Natural killer cell (primary cell): Measurements from ENCODE around the gene WFDC1. TPM values are rescaled to one million over a fixed set of nuclear protein-coding genes. Genes with fewer than 3 reads are reported as not detected.

ENCODE experiments used
- ATAC-seq, 3 donors: fragments of 150-1000 bp in 2 of 3; fragments of 200-7000 bp in 1 of 3; cut with Tn5 transposase; 1 replicate in 1 of 3; 2 replicates in 2 of 3; pipeline ENCODE4 v1.10.0; 2021; ENCODE audit warnings: mild to moderate bottlenecking in 2 of 3, moderate library complexity in 2 of 3
- DNase-seq, 2 donors: peaks; one replicate each; pipeline versions ENCODE4 v3.0.0 to v3.0.0-alpha.2; 2013 to 2021; ENCODE audit warnings: mixed read lengths in 1 of 2
- H3K27ac ChIP-seq: one replicate; pipeline ENCODE4 v1.5.1; 2013; ENCODE audit warnings: mild to moderate bottlenecking, low read length
- H3K27me3 ChIP-seq: one replicate; pipeline ENCODE4 v1.6.1; 2013; ENCODE audit warnings: low read length; ENCODE audit not compliant: control insufficient read depth, insufficient read depth
- H3K36me3 ChIP-seq: one replicate; pipeline ENCODE4 v1.6.1; 2013; ENCODE audit warnings: low read length; ENCODE audit not compliant: control insufficient read depth, insufficient read depth
- H3K4me1 ChIP-seq: one replicate; pipeline ENCODE4 v1.6.1; 2013; ENCODE audit warnings: low read length; ENCODE audit not compliant: control insufficient read depth, insufficient read depth
- H3K4me3 ChIP-seq: one replicate; pipeline ENCODE4 v1.5.1; 2013; ENCODE audit warnings: low read length
- H3K9me3 ChIP-seq: one replicate; pipeline ENCODE4 v1.6.1; 2013; ENCODE audit warnings: low read length; ENCODE audit not compliant: control insufficient read depth, insufficient read depth
- H3K27ac Mint-ChIP-seq, 2 donors: one replicate each; pipeline ENCODE4 v1.8.0; 2022; ENCODE audit warnings: mild to moderate bottlenecking in 2 of 2, mixed read lengths in 2 of 2, moderate library complexity in 1 of 2
- H3K27me3 Mint-ChIP-seq, 2 donors: one replicate each; pipeline ENCODE4 v1.8.0; 2022; ENCODE audit warnings: low read depth in 2 of 2, mixed read lengths in 2 of 2
- H3K36me3 Mint-ChIP-seq: one replicate; pipeline ENCODE4 v1.8.0; 2022; ENCODE audit warnings: mixed read lengths
- H3K4me1 Mint-ChIP-seq, 2 donors: one replicate each; pipeline ENCODE4 v1.8.0; 2022; ENCODE audit warnings: mixed read lengths in 2 of 2
- H3K4me3 Mint-ChIP-seq: one replicate; pipeline ENCODE4 v1.8.0; 2022; ENCODE audit warnings: mild to moderate bottlenecking, moderate library complexity, mixed read lengths
- H3K9me3 Mint-ChIP-seq, 2 donors: one replicate each; pipeline ENCODE4 v1.8.0; 2022; ENCODE audit warnings: mixed read lengths in 2 of 2
- CTCF ChIP-seq: fragments of 200-600 bp; IDR thresholded peaks from one replicate; pipeline ENCODE4 v1.8.0; 2022; ENCODE audit warnings: antibody characterized with exemption
- WGBS: methylation state at CpG from one replicate; pipeline ENCODE4 v1.1.7; 2013; ENCODE audit warnings: missing lambda C conversion rate; ENCODE audit not compliant: insufficient coverage; 5-methylcytosine and 5-hydroxymethylcytosine counted together
- intact Hi-C: fragments of 100-400 bp; cut with micrococcal nuclease; formaldehyde crosslinking; loops from one replicate; pipeline ENCODE4 v1.14.2; 2022
- total RNA-seq, 4 donors: library from RNA; stranded (reverse); fragments of 120-200 nt in 1 of 4; gene quantifications; one replicate each; pipeline versions ENCODE4 v1.2.3 to v1.2.4, GENCODE V29; 2013 to 2022

Gene WFDC1
- total RNA-seq, 3 donors from 2014 or later (not counting 1 experiment from before 2014, with no cell fraction given) = not detected

GRCh38 chr16:84347161-84347560, 52.5 kb downstream of the WFDC1 start:
- no peak overlapping the region for H3K4me3 ChIP-seq
- ATAC-seq = no peak

GRCh38 chr16:84348386-84348888, 53.8 kb downstream of the WFDC1 start:
- Mint-ChIP-seq H3K27me3 (peaks cover 0 to 6% of the 10 kb centered on the region in 2 donors), H3K9me3 (no peaks in the 10 kb centered on the region), H3K27ac (no peak overlapping the region), H3K36me3 (no peaks in the 10 kb centered on the region), H3K4me1 (no peaks in the 10 kb centered on the region), H3K4me3 (no peak overlapping the region)
- H3K36me3 ChIP-seq = no peaks in the 10 kb centered on the region
- 92% methylated on average over 4 of the region's 6 CpGs for WGBS
- H3K4me1 ChIP-seq = no peaks in the 10 kb centered on the region
- no peak overlapping the region for H3K27ac ChIP-seq
- TF ChIP-seq CTCF = no peak
- H3K4me3 ChIP-seq = no peak overlapping the region
- intact Hi-C loops = no loop called here
- ATAC-seq (no peak), DNase-seq (no peak)
- H3K27me3 ChIP-seq = no peaks in the 10 kb centered on the region
- H3K9me3 ChIP-seq = no peaks in the 10 kb centered on the region

More at GRCh38 chr16:84347161-84347560, 52.5 kb downstream of the WFDC1 start:
- no peaks in the 10 kb centered on the region for H3K36me3 Mint-ChIP-seq
- intact Hi-C loops = no loop called here
- no peak overlapping the region for H3K27ac ChIP-seq
- H3K9me3 ChIP-seq = no peaks in the 10 kb centered on the region
- H3K27me3 ChIP-seq = no peaks in the 10 kb centered on the region
- no peaks in the 10 kb centered on the region for H3K4me1 Mint-ChIP-seq
- no peak overlapping the region for H3K27ac Mint-ChIP-seq
- DNase-seq = no peak
- H3K4me3 Mint-ChIP-seq = no peak overlapping the region
- H3K4me1 ChIP-seq = no peaks in the 10 kb centered on the region
- TF ChIP-seq CTCF = no peak
- H3K36me3 ChIP-seq = no peaks in the 10 kb centered on the region
- H3K27me3 Mint-ChIP-seq = peaks cover 0 to 7% of the 10 kb centered on the region in 2 donors
- H3K9me3 Mint-ChIP-seq = no peaks in the 10 kb centered on the region
- 86% methylated on average over 9 of the region's 9 CpGs for WGBS

- no peaks in the 10 kb centered on the region for H3K27me3 ChIP-seq
- H3K36me3 ChIP-seq = no peaks in the 10 kb centered on the region
- no peaks in the 10 kb centered on the region for H3K9me3 ChIP-seq
- H3K36me3 Mint-ChIP-seq = no peaks in the 10 kb centered on the region
- H3K27ac Mint-ChIP-seq = no peak overlapping the region
- no peaks in the 10 kb centered on the region for H3K4me1 Mint-ChIP-seq
- 90% methylated on average over 11 of the region's 11 CpGs for WGBS
- TF ChIP-seq CTCF = no peak
- no peak for ATAC-seq
- intact Hi-C loops = no loop called here
- no peaks in the 10 kb centered on the region for H3K4me1 ChIP-seq
- H3K27me3 Mint-ChIP-seq = peaks cover 0 to 6% of the 10 kb centered on the region in 2 donors
- H3K4me3 Mint-ChIP-seq = no peak overlapping the region
- no peaks in the 10 kb centered on the region for H3K9me3 Mint-ChIP-seq
- H3K4me3 ChIP-seq = no peak overlapping the region
- no peak overlapping the region for H3K27ac ChIP-seq
- no peak for DNase-seq
Observed at GRCh38 chr16:84349862-84350684, 55.4 kb downstream of the WFDC1 start.
